Liver (tissue), 9 donors: ENCODE data around the gene GPR18. TPM values are rescaled to one million over a fixed set of nuclear protein-coding genes. Genes with fewer than 3 reads are reported as not detected.

Experiments used
- DNase-seq: peaks from one replicate; pipeline ENCODE4 v3.0.0-alpha.2; 2017; ENCODE audit warnings: low spot score
- H3K27ac ChIP-seq, 2 donors: one replicate each; pipeline ENCODE4 v1.7.0; 2013; ENCODE audit warnings: inconsistent platforms in 2 of 2, low read length in 2 of 2, control low read depth in 1 of 2, low read depth in 1 of 2, mild to moderate bottlenecking in 1 of 2
- H3K27me3 ChIP-seq, 4 donors: one replicate each; pipeline versions ENCODE4 v1.6.1 to v1.7.0; 2013; ENCODE audit warnings: low read length in 3 of 4, inconsistent platforms in 1 of 4, mild to moderate bottlenecking in 1 of 4, moderate library complexity in 1 of 4; ENCODE audit not compliant: control insufficient read depth in 4 of 4, insufficient read depth in 4 of 4
- H3K36me3 ChIP-seq, 4 donors: one replicate each; pipeline versions ENCODE4 v1.6.1 to v1.7.0; 2013; ENCODE audit warnings: low read length in 3 of 4, mild to moderate bottlenecking in 3 of 4, low read depth in 1 of 4, moderate library complexity in 1 of 4; ENCODE audit not compliant: control insufficient read depth in 4 of 4, insufficient read depth in 3 of 4
- H3K4me1 ChIP-seq, 4 donors: one replicate each; pipeline versions ENCODE4 v1.6.1 to v1.7.0; 2013; ENCODE audit warnings: low read length in 3 of 4, mild to moderate bottlenecking in 3 of 4, moderate library complexity in 1 of 4; ENCODE audit not compliant: control insufficient read depth in 4 of 4, insufficient read depth in 4 of 4
- H3K4me3 ChIP-seq, 3 donors: one replicate each; pipeline versions ENCODE4 v1.6.1 to v1.7.0; 2013; ENCODE audit warnings: low read length in 3 of 3, control low read depth in 1 of 3, low read depth in 1 of 3, mild to moderate bottlenecking in 1 of 3
- H3K9ac ChIP-seq, 2 donors: one replicate each; pipeline ENCODE4 v1.7.0; 2013; ENCODE audit warnings: low read length in 2 of 2, mild to moderate bottlenecking in 2 of 2, moderate library complexity in 2 of 2, control low read depth in 1 of 2, low read depth in 1 of 2
- H3K9me3 ChIP-seq, 4 donors: one replicate each; pipeline versions ENCODE4 v1.6.1 to v1.7.0; 2013; ENCODE audit warnings: low read length in 3 of 4; ENCODE audit not compliant: control insufficient read depth in 4 of 4
- EGR1 ChIP-seq, 2 donors: IDR thresholded peaks; 2 replicates each; pipeline ENCODE4 v1.6.1; 2016 to 2018; ENCODE audit warnings: antibody characterized with exemption in 2 of 2, low read depth in 2 of 2
- FOXA1 ChIP-seq: IDR thresholded peaks from 2 replicates; pipeline ENCODE4 v1.6.1; 2016; ENCODE audit warnings: antibody characterized with exemption
- FOXA2 ChIP-seq: IDR thresholded peaks from 2 replicates; pipeline ENCODE4 v1.6.1; 2016; ENCODE audit warnings: antibody characterized with exemption
- GABPA ChIP-seq, 2 donors: IDR thresholded peaks in 1 of 2; conservative IDR thresholded peaks in 1 of 2; 2 replicates each; pipeline ENCODE4 v1.6.1; 2016; ENCODE audit warnings: antibody characterized with exemption in 2 of 2, mild to moderate bottlenecking in 1 of 2, moderate library complexity in 1 of 2
- HNF4A ChIP-seq, 2 donors: conservative IDR thresholded peaks; 2 replicates each; pipeline ENCODE4 v1.6.1; 2016; ENCODE audit warnings: antibody characterized with exemption in 2 of 2, mild to moderate bottlenecking in 2 of 2
- HNF4G ChIP-seq: IDR thresholded peaks from 2 replicates; pipeline ENCODE4 v1.6.1; 2016; ENCODE audit warnings: antibody characterized with exemption
- JUND ChIP-seq, 2 donors: IDR thresholded peaks; 2 replicates each; pipeline ENCODE4 v1.6.1; 2016; ENCODE audit warnings: antibody characterized with exemption in 2 of 2
- NR2F2 ChIP-seq: IDR thresholded peaks from 2 replicates; pipeline ENCODE4 v1.6.1; 2016; ENCODE audit warnings: antibody characterized with exemption
- RAD21 ChIP-seq, 2 donors: IDR thresholded peaks; 2 replicates each; pipeline ENCODE4 v1.6.1; 2016; ENCODE audit warnings: antibody characterized with exemption in 2 of 2, mild to moderate bottlenecking in 2 of 2
- RXRA ChIP-seq, 2 donors: IDR thresholded peaks; 2 replicates each; pipeline ENCODE4 v1.6.1; 2017 to 2018; ENCODE audit warnings: antibody characterized with exemption in 2 of 2, mild to moderate bottlenecking in 1 of 2
- SP1 ChIP-seq: IDR thresholded peaks from 2 replicates; pipeline ENCODE4 v1.6.1; 2018; ENCODE audit warnings: antibody characterized with exemption, mild to moderate bottlenecking
- TAF1 ChIP-seq: conservative IDR thresholded peaks from 2 replicates; pipeline ENCODE4 v1.6.1; 2016; ENCODE audit warnings: antibody characterized with exemption, mild to moderate bottlenecking
- WGBS: extraction: QIAGEN DNeasy Blood & Tissue Kit; methylation state at CpG from one replicate; pipeline ENCODE4 v1.1.7; 2013; 5-methylcytosine and 5-hydroxymethylcytosine counted together
- polyA plus RNA-seq, 2 donors: library from polyadenylated mRNA; stranded (reverse) in 1 of 2; unstranded in 1 of 2; fragments of 200-250 nt in 1 of 2; fragments of >200 nt in 1 of 2; fragmentation: Nextera tagmentation in 1 of 2; extraction: Ambion mirVana in 1 of 2; gene quantifications; one replicate each; pipeline versions ENCODE4 v1.2.1 to v1.2.3, GENCODE V29; 2013 to 2015
- total RNA-seq, 2 donors: library from RNA; depleted of rRNA; stranded (reverse); fragments of >200 nt; gene quantifications; one replicate each; pipeline ENCODE4 v1.2.3, GENCODE V29; 2014
- TF ChIP-seq, protein P1 (sequence below): IDR thresholded peaks from 2 replicates; pipeline ENCODE4 v1.6.1; 2016; ENCODE audit warnings: antibody characterized with exemption
- TF ChIP-seq, protein P2 (sequence below): IDR thresholded peaks from 2 replicates; pipeline ENCODE4 v1.6.1; 2016; ENCODE audit warnings: antibody characterized with exemption
- TF ChIP-seq, protein P3 (sequence below): IDR thresholded peaks from 2 replicates; pipeline ENCODE4 v1.6.1; 2016; ENCODE audit warnings: antibody characterized with exemption, mild to moderate bottlenecking
- donor health status: healthy.
- donor health status: healthy.
- donor health status: healthy.
- donor health status: healthy.
- donor health status: healthy.

The GPR18 gene
- total and polyA plus RNA-seq, 4 donors, result 0.13 to 1.0 (median 0.41) TPM

DNA sequence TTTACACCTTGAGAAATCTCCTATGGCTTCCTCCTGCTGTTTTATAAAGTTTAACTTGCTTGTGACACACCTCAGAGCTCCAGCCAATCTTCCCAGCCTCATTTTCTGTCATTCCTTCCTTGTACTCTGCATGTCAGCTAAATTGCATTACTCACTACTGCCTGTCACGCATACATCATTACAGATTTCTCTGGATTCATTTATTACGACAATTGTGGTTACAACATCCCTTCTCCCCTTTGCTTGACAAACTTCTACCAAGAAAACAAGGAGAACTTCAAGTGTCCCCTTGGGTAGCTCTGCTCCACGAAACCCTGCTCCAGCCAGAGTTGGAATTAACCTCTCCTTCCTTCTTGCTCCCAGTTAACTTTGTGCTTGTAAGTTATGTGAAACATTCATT lies 22.0 kb upstream of the GPR18 start:
- Histone ChIP-seq H3K36me3 (peaks cover 0 to 2% (median 0%) of the 10 kb centered on the region in 4 donors), H3K9ac (no peak overlapping the region), H3K27ac (peak overlapping the region in 1 of 2 donors; percentile 19), H3K27me3 (no peaks in the 10 kb centered on the region), H3K4me1 (peaks cover 3 to 61% (median 50%) of the 10 kb centered on the region in 4 donors), H3K9me3 (no peaks in the 10 kb centered on the region), H3K4me3 (no peak overlapping the region)
- WGBS, result 77% methylated on average over 3 of the region's 3 CpGs
- DNase-seq, result no peak
- TF ChIP-seq EGR1 (IDR thresholded peaks at IDR 0.05; ENCODE audit: low read depth in 2 of 2), result no peak
- TF ChIP-seq, protein P1, sequence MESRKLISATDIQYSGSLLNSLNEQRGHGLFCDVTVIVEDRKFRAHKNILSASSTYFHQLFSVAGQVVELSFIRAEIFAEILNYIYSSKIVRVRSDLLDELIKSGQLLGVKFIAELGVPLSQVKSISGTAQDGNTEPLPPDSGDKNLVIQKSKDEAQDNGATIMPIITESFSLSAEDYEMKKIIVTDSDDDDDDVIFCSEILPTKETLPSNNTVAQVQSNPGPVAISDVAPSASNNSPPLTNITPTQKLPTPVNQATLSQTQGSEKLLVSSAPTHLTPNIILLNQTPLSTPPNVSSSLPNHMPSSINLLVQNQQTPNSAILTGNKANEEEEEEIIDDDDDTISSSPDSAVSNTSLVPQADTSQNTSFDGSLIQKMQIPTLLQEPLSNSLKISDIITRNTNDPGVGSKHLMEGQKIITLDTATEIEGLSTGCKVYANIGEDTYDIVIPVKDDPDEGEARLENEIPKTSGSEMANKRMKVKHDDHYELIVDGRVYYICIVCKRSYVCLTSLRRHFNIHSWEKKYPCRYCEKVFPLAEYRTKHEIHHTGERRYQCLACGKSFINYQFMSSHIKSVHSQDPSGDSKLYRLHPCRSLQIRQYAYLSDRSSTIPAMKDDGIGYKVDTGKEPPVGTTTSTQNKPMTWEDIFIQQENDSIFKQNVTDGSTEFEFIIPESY, result no peak
- no peak for TF ChIP-seq SP1
- TF ChIP-seq NR2F2, result no peak

DNA sequence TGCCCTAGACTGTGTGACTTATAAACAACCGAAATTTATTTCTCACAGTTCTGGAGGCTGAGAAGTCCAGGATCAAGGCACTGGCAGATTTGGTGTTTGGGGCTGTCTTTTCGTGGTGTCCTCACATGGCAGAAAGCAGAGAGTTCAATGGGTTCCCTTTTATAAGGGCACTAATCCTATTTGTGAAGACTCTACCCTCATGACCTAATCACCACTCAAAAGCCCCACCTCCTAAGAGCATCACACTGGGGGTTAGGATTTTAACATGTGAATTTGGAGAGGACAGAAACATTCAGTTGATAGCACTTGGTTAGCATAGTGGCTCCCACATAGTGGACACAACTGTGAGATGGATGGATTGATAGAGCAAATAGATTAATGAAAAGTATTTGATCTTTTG lies 21.5 kb upstream of the GPR18 start:
- TF ChIP-seq RAD21 (IDR thresholded peaks at IDR 0.05) (no peak), EGR1 (IDR thresholded peaks at IDR 0.05; ENCODE audit: low read depth in 2 of 2) (no peak), TAF1 (no peak), HNF4G (no peak), NR2F2 (no peak), RXRA (IDR thresholded peaks at IDR 0.05) (no peak), FOXA1 (no peak)
- TF ChIP-seq, protein P2, sequence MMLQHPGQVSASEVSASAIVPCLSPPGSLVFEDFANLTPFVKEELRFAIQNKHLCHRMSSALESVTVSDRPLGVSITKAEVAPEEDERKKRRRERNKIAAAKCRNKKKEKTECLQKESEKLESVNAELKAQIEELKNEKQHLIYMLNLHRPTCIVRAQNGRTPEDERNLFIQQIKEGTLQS, result no peak
- H3K27me3 ChIP-seq, result no peaks in the 10 kb centered on the region
- no peak overlapping the region for H3K4me3 ChIP-seq
- no peak for DNase-seq
- WGBS, result 90% methylated on average over 2 of the region's 2 CpGs
- peaks cover 3 to 59% (median 48%) of the 10 kb centered on the region in 4 donors for H3K4me1 ChIP-seq
- peak overlapping the region; percentile 12 to 19 for H3K27ac ChIP-seq
- H3K36me3 ChIP-seq, result peaks cover 0 to 2% (median 0%) of the 10 kb centered on the region in 4 donors
- no peak overlapping the region for H3K9ac ChIP-seq
- no peaks in the 10 kb centered on the region for H3K9me3 ChIP-seq

DNA sequence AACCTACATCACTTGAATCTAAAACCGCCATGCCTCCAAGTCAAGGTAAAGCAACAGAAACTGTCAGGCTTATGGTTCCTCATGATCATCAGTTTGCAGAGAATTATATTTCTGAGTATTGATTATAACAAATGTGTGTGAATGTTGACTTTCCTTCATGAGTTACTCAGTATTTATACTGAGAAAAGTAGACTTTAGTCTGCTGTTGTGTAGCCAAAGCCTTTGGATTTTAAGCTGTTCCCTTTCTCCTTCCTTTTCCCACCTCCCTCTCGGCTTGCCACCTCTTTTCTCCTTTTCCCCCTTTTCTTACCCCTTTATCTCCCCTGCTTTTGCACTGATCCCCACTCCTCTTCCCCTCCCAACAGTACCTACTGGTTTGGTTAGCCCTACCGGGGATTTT lies 20.7 kb upstream of the GPR18 start:
- Histone ChIP-seq H3K27ac (peak overlapping the region; percentile 12 to 30), H3K4me1 (peaks cover 3 to 55% (median 45%) of the 10 kb centered on the region in 4 donors), H3K9ac (peak overlapping the region in 1 of 2 donors; percentile 7), H3K4me3 (no peak overlapping the region), H3K36me3 (peaks cover 0 to 2% (median under 1%) of the 10 kb centered on the region in 4 donors), H3K9me3 (no peaks in the 10 kb centered on the region), H3K27me3 (no peaks in the 10 kb centered on the region)
- DNase-seq, result no peak
- no peak for TF ChIP-seq FOXA1
- TF ChIP-seq JUND (IDR thresholded peaks at IDR 0.05), result no peak
- TF ChIP-seq HNF4A (conservative IDR thresholded peaks at IDR 0.05), result peak; percentile 54 to 56
- TF ChIP-seq SP1, result peak; percentile 25
- no peak for TF ChIP-seq TAF1
- 54% methylated on average over 3 of the region's 3 CpGs for WGBS

DNA sequence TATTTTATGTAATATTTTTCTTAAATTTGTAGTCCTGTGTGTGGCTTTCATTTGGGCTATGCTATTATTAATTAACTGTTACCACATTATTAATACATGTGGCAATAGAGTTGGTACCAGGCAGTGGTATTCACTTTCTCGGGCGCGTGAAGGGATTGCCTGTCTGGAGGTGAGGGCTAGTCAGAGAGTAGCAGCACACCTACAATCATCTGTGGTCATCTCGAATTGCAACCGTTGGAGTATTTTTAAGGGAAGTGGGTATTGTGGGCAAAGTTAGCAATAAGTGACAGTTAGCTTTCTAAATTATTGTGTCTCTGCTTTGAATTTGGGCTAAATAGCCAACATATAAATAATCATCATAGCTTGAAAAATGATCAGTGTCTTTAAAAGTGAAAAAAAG lies 20.0 kb upstream of the GPR18 start:
- H3K9me3 ChIP-seq, result no peaks in the 10 kb centered on the region
- WGBS, result 82% methylated on average over 5 of the region's 5 CpGs
- no peak overlapping the region for H3K27ac ChIP-seq
- H3K36me3 ChIP-seq, result peaks cover 0 to 2% (median under 1%) of the 10 kb centered on the region in 4 donors
- H3K4me3 ChIP-seq, result no peak overlapping the region
- no peak overlapping the region for H3K9ac ChIP-seq
- peaks cover 3 to 55% (median 44%) of the 10 kb centered on the region in 4 donors for H3K4me1 ChIP-seq
- H3K27me3 ChIP-seq, result no peaks in the 10 kb centered on the region
- no peak for DNase-seq
- no peak for TF ChIP-seq FOXA2
- TF ChIP-seq JUND (IDR thresholded peaks at IDR 0.05), result no peak
- TF ChIP-seq GABPA (IDR thresholded peaks at IDR 0.05 in 1 of 2, conservative IDR thresholded peaks at IDR 0.05 in 1 of 2), result no peak
- TF ChIP-seq, protein P3, sequence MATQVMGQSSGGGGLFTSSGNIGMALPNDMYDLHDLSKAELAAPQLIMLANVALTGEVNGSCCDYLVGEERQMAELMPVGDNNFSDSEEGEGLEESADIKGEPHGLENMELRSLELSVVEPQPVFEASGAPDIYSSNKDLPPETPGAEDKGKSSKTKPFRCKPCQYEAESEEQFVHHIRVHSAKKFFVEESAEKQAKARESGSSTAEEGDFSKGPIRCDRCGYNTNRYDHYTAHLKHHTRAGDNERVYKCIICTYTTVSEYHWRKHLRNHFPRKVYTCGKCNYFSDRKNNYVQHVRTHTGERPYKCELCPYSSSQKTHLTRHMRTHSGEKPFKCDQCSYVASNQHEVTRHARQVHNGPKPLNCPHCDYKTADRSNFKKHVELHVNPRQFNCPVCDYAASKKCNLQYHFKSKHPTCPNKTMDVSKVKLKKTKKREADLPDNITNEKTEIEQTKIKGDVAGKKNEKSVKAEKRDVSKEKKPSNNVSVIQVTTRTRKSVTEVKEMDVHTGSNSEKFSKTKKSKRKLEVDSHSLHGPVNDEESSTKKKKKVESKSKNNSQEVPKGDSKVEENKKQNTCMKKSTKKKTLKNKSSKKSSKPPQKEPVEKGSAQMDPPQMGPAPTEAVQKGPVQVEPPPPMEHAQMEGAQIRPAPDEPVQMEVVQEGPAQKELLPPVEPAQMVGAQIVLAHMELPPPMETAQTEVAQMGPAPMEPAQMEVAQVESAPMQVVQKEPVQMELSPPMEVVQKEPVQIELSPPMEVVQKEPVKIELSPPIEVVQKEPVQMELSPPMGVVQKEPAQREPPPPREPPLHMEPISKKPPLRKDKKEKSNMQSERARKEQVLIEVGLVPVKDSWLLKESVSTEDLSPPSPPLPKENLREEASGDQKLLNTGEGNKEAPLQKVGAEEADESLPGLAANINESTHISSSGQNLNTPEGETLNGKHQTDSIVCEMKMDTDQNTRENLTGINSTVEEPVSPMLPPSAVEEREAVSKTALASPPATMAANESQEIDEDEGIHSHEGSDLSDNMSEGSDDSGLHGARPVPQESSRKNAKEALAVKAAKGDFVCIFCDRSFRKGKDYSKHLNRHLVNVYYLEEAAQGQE, result no peak
- TF ChIP-seq, protein P1, result no peak
- no peak for TF ChIP-seq NR2F2
- no peak for TF ChIP-seq HNF4G
- no peak for TF ChIP-seq TAF1
- TF ChIP-seq EGR1 (IDR thresholded peaks at IDR 0.05; ENCODE audit: low read depth in 2 of 2), result no peak
- no peak for TF ChIP-seq SP1
- TF ChIP-seq RXRA (IDR thresholded peaks at IDR 0.05), result no peak
